DMS53 (cell line): ENCODE data around the gene KIF20B.
"Not testable (repeated sequence)": the region's sequence is repeated elsewhere in the genome, so short reads cannot be mapped to it uniquely, and the experiment has no call there.

Experiments
- DNase-seq: peaks from one replicate; lab custom pipeline; 2025; lab: John Stamatoyannopoulos, UW

Gene KIF20B

DNA sequence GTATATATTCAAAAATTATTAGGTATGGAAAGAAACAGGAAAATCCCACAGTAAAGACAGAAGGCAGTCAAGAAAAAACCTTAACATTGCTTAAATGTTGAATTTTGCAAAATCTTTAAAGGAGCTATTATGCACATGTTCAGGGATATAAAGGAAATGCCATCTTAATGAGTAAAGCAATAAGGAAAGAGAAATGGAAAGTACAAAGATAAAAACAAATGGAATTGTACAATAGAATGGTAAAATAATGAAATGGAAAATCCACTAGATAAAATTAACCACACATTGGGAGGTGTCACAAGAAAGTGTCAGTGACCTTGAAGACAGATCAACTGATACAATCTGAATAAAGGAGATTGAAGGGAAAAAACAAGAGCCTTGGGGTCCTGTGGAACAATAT is 82.0 kb downstream of the KIF20B start:
- DNase-seq = no peak

DNA sequence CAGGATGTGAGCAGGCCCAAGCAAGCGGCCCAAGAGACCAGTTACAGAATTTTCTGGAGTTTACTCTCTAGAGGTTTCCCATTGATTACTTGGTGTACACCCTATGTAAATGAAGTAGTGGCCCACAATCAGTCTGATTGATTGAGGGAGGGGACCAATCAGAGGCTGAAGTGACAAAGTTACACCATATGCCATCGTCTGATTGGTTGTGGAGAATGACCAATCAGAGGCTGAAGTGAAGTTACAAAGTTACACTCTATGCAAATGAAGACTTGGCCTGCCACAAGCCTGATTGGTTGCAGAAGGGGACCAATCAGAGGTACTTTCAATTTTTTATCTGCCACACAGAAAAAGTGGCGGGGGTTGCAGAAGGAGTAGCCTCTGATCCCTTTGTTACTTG is 83.7 kb downstream of the KIF20B start:
- DNase-seq = no peak

DNA sequence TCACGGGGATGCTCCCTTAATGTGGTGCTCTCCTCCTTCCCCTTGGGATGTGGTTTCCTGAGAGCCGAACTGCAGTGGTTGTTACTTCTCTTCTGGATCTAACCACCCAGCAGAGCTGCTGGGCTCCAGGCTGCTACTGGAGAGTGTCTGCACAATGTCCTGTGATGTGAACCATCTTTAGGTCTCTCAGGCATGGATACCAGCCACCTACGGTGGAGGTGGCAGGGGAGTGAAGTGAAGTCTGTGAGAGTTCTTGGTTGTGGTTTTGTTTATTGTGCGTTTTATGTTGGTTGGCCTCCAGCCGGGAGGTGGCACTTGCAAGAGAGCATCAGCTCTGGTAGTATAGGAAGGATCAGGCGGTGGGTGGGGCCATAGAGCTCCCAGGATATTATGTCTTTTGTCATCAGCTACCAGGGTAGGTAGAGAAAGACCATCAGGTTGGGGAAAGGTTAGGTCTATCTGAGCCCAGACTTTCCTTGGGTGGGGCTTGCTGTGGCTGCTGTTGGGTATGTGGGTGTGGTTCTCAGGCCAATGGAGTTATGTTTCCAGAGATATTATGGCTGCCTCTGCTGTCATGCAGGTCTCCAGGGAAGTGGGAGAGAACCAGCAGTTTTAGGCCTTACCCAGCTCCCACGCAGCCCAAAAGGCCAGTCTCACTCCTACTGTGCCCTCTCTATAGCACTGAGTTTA is 87.9 kb downstream of the KIF20B start:
- no peak for DNase-seq

DNA sequence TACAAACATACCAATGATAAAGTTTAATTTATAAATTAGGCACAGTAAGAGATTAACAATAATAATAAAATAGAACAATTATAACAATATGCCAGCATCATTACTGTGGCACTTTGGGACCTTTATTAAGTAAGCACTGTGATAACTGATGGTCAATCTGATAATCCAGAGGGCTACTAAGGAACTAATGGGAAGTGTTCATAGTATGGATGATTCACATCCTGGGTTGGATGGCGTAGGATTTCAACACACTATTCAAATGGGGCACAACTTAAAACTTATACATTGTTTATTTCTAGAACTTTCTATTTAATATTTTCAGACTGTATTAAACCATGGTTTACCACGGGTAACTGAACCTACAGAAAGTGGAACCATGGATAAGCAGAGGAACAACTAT is 90.8 kb downstream of the KIF20B start:
- no peak for DNase-seq

DNA sequence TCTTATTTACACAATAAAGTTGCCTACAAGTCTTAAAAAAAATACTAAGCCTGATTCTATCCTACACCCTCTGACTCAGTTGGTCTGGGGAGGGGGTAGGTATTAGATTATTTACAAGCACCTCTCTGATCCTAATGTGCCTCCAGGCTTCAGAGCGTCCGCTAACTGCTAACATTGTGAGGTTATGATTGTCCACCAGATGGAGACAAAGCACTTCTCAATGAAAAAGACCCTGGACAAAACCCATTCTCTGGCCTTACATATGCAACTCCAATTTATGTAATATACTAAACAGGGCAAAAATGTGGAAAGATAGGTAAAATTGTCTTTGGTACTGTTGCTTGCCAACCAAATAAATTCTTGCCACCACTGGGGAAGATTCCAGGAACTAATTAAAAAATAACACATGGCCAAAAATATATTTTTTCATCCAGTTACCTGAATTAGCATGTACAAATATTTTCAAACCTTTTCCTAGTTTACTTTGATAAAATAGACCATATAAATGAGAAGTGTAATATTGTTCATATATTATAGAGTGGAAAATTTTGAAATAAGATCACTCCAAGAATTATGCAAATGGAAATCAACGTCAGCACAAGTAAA is 92.4 kb downstream of the KIF20B start:
- peak; percentile 84 for DNase-seq

DNA sequence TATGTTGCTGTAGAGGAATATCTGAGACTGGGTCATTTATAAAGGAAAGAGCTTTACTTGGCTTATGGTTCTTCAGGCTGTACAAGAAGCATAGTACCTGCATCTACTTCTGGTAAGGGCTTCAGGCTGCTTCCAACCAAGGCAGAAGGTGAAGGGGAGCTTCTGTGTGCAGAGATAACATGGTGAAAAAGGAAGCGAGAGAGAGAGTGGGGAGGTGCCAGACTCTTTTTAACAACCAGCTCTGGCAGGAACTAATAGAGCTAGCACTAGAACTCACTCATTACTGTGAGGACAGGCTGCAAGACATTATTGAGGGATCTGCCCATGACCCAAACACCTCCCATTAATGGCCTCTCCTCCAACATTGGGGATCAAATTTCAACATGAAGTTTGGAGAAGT is 94.5 kb downstream of the KIF20B start:
- no peak for DNase-seq

DNA sequence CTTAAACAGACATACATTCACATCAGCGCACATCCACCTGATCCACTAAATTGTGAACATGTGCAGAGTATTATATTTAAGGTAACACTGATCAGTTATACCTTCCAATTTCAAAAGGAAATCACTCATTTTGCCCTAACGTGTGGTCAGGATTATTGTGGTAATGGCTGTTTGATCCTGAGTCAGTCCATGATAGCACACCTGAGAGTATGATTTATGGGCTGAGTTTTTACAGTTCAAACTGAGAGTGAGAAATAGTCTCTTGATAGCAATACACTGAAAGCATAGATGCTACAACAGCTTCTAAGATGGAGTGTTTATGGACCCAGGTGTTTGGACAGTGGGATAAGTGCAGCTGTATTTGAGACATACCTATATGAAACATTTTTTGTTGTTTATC is 96.7 kb downstream of the KIF20B start:
- no peak for DNase-seq

DNA sequence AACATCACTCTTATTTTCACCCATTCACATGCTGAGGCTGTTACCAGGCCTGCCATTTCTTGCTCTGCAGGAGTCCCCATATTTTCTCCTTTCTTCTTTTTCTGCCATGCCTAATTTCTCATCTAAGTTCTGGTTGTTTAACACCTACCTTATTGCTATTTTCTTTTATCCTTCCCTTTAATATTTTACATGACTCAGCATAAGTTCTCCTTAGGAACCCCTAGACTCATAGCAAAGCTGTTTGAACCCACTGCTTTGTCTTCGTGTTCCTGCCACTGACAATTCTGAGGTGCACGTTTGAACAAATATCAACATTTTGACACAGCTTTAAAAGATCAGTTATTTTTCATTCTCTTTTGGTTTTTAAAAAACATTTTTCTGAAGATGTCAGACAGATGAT is 98.2 kb downstream of the KIF20B start:
- DNase-seq = no peak

DNA sequence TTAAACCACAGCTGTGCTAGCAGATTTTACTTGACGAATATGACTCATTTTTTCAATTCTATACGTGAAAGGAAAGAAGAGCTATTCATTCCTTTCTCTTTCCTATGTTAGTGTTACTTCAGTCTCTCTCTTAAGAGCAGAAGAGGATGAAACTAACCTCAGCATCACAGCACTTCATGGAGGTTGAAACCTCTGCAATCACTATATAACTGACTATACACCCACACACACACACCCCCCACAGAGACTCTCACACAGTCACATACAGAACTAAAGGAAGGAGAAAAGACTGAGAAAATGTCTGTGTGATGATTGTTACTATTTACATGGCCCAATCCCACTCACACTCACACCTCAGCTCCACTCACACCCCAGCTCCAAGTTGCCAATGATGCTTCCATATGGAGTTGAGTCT is 104.2 kb downstream of the KIF20B start:
- DNase-seq = no peak

DNA sequence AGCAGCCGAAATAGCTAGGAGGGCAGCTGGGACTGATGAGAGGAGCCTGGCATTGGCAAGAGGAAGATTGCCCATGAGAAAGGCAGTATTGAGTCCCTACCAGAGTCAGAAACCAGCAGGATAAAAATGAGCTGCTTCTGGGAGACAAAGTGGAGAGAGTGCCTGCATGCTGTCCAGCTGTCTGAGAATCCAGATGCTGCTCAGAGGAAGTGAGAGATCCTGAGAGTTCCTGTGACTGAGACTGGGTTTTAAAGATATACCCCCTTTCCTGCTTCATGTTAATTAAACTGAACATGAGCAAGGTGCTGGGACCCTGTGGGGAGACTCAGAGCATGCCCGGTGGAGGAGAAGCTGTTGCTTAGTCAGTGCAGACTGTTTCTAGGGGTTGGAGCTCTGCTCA is 107.5 kb downstream of the KIF20B start:
- DNase-seq = no peak

DNA sequence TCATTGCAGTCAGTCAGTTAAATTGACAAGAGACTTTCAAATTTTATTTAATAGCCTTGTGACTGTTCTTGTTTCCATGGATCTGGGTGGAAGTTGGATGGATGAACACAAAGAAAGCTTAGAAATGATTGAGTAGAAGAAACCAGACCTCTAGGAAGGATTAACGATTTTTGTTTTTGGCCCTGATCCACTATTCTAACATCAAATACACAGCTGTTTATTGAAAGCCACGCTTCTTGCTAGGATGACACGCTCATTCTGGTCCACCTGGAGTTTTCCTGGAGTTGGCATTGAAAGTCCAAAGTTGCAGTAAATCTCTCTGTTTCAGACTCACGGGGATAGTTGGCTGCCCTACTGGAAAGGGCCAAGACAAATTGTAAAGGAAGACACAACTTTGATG is 108.4 kb downstream of the KIF20B start:
- DNase-seq = no peak

DNA sequence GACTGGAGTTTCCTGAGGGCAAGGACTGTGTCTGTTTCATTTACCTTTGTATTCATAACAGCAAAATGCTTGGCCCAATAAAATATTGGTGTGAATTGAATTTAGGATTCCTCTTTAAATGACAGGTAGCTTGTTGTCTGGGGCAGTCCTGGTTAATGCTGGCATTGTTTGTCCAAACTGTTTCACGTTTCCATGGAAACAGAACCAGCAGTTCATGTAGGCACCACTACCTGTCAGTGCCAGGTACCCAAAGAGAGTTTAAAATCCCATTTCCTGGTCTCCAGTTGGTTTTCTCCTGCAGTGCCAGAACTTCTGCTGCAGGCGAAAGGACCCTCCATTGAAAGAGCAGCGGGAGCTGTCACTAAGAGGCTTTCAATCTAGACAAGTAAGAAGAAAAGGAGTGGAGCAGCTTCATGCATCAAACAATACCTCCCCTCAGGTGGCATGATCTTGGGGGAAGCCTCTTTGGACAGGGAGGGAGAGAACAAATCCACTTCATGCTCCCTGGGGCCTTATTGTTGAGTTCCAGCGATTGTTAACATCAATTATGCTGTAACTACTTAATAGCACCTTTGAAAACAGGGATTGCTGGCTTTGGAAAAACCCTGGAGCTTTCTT is 109.6 kb downstream of the KIF20B start:
- DNase-seq = peak; percentile 64

DNA sequence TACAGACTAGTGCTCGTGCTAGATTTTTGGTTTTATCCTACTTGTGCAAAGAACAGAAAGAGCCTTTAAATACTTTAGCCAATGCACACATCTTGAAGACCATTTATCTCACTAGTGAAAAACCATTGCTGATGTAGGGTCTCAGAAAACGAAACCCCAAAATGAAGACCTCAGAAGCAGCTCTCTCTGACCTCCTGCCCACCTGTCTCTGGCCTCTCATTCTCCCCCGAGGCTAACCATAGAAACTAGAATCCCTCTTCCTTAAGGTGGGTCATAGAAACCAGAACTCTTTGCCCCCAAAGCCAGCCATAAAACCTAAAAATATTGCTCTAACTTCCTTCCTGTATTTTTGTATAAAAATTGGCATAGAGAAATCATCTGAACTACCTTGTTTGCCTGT is 112.2 kb downstream of the KIF20B start:
- DNase-seq = no peak

DNA sequence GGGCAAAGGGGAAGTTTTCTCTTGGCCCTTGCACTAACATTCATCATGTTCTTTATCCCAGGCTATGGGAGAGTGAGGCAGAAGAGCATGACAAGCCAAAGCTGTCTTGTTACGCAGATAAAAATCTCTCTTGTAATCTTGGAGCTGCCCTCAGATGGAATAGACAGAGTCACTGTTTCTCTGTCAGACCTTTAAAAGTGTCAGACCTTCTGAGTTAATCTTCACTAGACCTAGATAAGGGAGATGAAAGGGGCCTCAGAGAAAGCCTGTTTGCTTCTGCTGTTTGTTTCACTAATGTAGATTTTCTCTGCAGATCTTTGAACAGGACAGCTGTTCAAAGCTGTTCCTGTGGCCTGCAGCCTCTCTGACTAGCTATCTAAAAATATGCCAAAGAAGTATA is 112.9 kb downstream of the KIF20B start:
- no peak for DNase-seq

DNA sequence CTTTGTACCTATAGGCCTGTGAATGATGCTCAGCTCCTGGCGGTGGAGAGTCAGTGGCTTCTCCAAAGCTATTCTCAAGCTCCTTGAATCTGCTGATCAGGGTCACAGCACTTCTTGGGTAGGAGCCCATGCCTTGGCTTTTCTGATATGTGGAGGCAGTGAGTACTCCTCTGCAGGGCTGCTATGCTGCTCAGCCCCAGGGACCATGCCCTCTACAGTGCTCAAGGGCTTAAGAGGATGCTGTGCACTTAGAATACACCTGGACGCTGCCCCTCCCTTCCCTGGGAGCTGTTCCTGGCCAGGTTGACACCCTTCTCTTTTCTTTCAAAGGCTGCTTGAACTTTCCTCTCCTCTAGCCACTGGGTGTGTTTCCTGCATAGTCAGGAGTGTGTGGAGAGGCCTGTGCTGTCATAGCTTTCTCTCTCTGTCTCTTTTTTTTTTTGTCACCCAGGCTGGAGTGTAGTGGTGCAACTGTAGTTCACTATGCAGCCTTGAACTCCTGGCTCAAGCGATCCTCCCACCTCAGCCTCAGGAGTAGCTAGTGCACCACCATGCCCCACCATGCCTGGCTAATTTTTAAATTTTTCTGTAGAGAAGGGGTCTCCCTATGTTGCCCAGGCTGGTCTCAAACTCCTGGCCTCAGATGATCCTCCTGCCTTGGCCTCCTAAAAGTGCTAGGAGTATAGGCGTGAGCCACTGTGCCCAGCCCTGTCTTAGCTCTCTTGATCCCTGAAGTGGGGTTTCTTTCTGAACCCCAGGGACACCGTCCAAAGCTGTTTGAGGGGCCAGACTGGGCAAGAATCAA is 113.9 kb downstream of the KIF20B start:
- no peak for DNase-seq

DNA sequence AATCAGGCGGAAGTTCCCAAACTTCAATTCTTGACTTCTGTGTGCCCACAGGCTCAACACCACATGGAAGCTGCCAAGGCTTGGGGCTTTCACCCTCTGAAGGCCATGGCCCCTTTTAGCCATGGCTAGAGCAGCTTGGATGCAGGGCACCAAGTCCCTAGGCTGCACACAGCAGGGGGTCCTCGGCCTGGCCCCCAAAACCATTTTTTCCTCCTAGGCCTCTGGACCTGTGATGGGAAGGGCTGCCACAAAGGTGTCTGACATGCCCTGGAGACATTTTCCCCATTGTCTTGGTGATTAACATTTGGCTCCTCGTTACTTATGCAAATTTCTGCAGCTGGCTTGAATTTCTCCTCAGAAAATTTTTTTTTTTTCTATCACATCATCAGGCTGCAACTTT is 117.6 kb downstream of the KIF20B start:
- DNase-seq = not testable (repeated sequence)
